Nephron progenitor cell (in vitro differentiated cells): ENCODE results near the gene GPR65.

Experiments used
- DNase-seq: peaks from one replicate; pipeline ENCODE4 v3.0.0; 2021
- H3K27ac Mint-ChIP-seq: 2 replicates; pipeline ENCODE4 v1.8.0; 2021; ENCODE audit warnings: mild to moderate bottlenecking, moderate library complexity, mixed read lengths
- H3K27me3 Mint-ChIP-seq: 2 replicates; pipeline ENCODE4 v1.8.0; 2021; ENCODE audit warnings: mild to moderate bottlenecking, low read depth, mixed read lengths; ENCODE audit not compliant: poor library complexity
- H3K36me3 Mint-ChIP-seq: 2 replicates; pipeline ENCODE4 v1.8.0; 2021; ENCODE audit warnings: low read depth, mixed read lengths
- H3K4me1 Mint-ChIP-seq: 2 replicates; pipeline ENCODE4 v1.8.0; 2021; ENCODE audit warnings: mixed read lengths
- H3K4me3 Mint-ChIP-seq: 2 replicates; pipeline ENCODE4 v1.8.0; 2021; ENCODE audit warnings: mild to moderate bottlenecking, moderate library complexity, mixed read lengths
- H3K9me3 Mint-ChIP-seq: 2 replicates; pipeline ENCODE4 v1.8.0; 2021; ENCODE audit warnings: mild to moderate bottlenecking, moderate library complexity, mixed read lengths
- TF ChIP-seq, protein P1 (sequence below): fragments of 200-600 bp; sonication (generic); IDR thresholded peaks from 2 replicates; pipeline ENCODE4 v1.5.0; 2021; ENCODE audit warnings: antibody characterized with exemption

Gene GPR65

DNA sequence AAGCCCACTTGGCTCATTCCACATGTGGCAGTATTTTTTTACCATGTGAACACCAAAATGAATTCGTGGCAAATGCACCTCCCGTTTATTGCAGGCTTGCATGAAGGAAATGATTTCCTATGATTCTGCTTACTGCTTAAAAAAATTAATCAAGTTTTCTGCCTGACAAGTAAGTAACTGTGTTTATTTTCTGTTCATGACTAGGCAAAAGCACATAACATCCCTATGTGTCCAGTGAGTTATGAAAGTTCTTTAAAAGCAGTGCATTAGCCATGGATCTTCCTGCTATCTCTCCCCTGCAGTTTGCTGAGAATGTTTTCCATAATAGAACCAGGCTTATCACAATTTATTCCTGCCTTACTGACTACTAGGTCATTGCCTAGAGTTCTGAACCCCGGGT lies 20.4 kb downstream of the GPR65 start:
- TF ChIP-seq, protein P1, sequence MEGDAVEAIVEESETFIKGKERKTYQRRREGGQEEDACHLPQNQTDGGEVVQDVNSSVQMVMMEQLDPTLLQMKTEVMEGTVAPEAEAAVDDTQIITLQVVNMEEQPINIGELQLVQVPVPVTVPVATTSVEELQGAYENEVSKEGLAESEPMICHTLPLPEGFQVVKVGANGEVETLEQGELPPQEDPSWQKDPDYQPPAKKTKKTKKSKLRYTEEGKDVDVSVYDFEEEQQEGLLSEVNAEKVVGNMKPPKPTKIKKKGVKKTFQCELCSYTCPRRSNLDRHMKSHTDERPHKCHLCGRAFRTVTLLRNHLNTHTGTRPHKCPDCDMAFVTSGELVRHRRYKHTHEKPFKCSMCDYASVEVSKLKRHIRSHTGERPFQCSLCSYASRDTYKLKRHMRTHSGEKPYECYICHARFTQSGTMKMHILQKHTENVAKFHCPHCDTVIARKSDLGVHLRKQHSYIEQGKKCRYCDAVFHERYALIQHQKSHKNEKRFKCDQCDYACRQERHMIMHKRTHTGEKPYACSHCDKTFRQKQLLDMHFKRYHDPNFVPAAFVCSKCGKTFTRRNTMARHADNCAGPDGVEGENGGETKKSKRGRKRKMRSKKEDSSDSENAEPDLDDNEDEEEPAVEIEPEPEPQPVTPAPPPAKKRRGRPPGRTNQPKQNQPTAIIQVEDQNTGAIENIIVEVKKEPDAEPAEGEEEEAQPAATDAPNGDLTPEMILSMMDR = no peak
- Mint-ChIP-seq H3K4me1 (peaks cover 34% of the 10 kb centered on the region), H3K27ac (peak overlapping the region; percentile 98), H3K27me3 (no peaks in the 10 kb centered on the region), H3K4me3 (peak overlapping the region; percentile 34), H3K9me3 (peaks cover 3% of the 10 kb centered on the region), H3K36me3 (peaks cover 4% of the 10 kb centered on the region)
- DNase-seq = no peak

DNA sequence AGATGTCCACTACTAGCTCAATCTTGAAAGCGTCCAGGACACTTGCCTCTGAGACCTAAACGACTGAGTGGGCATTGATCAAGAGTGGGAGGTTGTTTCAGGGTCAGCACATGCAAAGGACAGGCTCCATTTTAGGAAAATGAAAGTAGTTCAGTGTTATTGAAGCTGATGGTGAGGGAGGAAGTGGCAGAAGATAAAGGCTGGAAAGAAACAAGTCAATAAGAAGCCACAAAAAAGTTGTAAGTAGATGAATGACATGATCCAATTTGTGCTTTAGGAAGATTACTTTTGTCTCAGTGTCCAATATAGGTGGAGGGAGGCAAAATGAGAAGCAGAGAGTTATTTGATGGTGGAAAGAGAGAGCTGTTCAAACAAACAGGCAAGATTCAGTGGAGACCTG lies 22.0 kb downstream of the GPR65 start:
- TF ChIP-seq, protein P1 = no peak
- Mint-ChIP-seq H3K4me1 (peaks cover 34% of the 10 kb centered on the region), H3K27ac (no peak overlapping the region), H3K36me3 (no peaks in the 10 kb centered on the region), H3K4me3 (no peak overlapping the region), H3K9me3 (no peaks in the 10 kb centered on the region), H3K27me3 (no peaks in the 10 kb centered on the region)
- no peak for DNase-seq

DNA sequence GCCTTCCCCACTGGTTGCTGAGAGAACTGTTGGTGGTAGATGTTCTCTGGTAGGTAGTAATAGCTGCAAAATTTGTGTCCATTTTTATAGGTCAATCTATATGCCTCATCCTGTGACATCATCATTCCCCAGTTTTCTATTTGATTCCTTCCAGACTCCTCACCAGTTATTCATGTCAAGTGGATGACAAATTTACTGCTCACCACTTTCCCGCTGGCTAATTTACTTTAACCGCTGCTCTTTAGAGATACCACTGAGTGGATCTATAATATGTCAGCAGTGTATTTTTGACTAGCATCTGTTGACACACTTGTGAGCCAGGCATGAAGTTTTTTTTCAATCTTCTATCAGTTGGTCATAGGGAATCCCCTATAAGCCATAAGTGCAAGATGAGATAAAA lies 24.6 kb downstream of the GPR65 start:
- peaks cover 5% of the 10 kb centered on the region for H3K27me3 Mint-ChIP-seq
- no peaks in the 10 kb centered on the region for H3K36me3 Mint-ChIP-seq
- H3K9me3 Mint-ChIP-seq = peaks cover 4% of the 10 kb centered on the region
- H3K4me3 Mint-ChIP-seq = no peak overlapping the region
- no peak for DNase-seq
- H3K4me1 Mint-ChIP-seq = peaks cover 16% of the 10 kb centered on the region
- TF ChIP-seq, protein P1 = no peak
- H3K27ac Mint-ChIP-seq = no peak overlapping the region

- TF ChIP-seq, protein P1 = no peak
- no peak for DNase-seq
- Mint-ChIP-seq H3K9me3 (peaks cover 4% of the 10 kb centered on the region), H3K27ac (no peak overlapping the region), H3K4me3 (no peak overlapping the region), H3K27me3 (peaks cover 5% of the 10 kb centered on the region), H3K4me1 (peaks cover 10% of the 10 kb centered on the region), H3K36me3 (no peaks in the 10 kb centered on the region)
Measured at GRCh38 chr14:88030079-88030478, 25.1 kb downstream of the GPR65 start.

GRCh38 chr14:88030892-88031291 lies 26.0 kb downstream of the GPR65 start:
- Mint-ChIP-seq H3K4me3 (no peak overlapping the region), H3K9me3 (peaks cover 4% of the 10 kb centered on the region), H3K4me1 (peaks cover 2% of the 10 kb centered on the region), H3K27ac (no peak overlapping the region), H3K27me3 (peaks cover 5% of the 10 kb centered on the region), H3K36me3 (no peaks in the 10 kb centered on the region)
- DNase-seq = no peak
- TF ChIP-seq, protein P1 = no peak

DNA sequence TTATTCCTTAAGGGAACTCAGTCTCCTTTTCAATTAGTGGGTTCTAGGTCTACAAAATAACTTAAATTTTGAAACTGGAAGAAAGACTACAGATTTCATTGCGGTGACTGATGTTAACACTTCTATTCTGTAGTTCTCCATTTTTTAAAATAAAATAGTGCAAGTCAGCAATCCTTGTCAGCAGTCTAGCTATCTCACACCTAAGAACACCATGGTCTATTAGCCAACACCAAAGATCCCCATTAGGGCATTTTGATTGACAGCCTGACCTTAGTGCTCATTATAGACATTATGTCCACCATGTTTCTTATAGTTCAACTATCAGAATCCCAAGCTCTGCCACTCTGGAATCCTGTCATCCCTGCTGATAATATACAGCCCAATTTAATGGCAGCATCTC lies 27.4 kb downstream of the GPR65 start:
- Mint-ChIP-seq H3K4me1 (peaks cover 5% of the 10 kb centered on the region), H3K27me3 (peaks cover 5% of the 10 kb centered on the region), H3K9me3 (peaks cover 4% of the 10 kb centered on the region), H3K36me3 (no peaks in the 10 kb centered on the region), H3K4me3 (no peak overlapping the region), H3K27ac (no peak overlapping the region)
- TF ChIP-seq, protein P1 = no peak
- no peak for DNase-seq
